Breast epithelium (tissue), 4 donors: ENCODE data around the gene UPF3B. TPM values are rescaled to one million over a fixed set of nuclear protein-coding genes. Genes with fewer than 3 reads are reported as not detected.
A peak's percentile ranks its signal among the peaks of the same experiment; 100 is the strongest.
"Not testable (repeated sequence)": the region's sequence is repeated elsewhere in the genome, so short reads cannot be mapped to it uniquely, and the experiment has no call there.

Source experiments
- DNase-seq, 2 donors: peaks; one replicate each; pipeline ENCODE4 v3.0.0-alpha.2; 2019; ENCODE audit warnings: low spot score in 2 of 2
- H3K27ac ChIP-seq, 2 donors: fragments of 200-600 bp; sonication (generic) in 1 of 2; one replicate each; pipeline ENCODE4 v1.5.1; 2016 to 2019; ENCODE audit warnings: mild to moderate bottlenecking in 1 of 2
- H3K27me3 ChIP-seq, 2 donors: fragments of 200-600 bp; sonication (generic) in 1 of 2; one replicate each; pipeline versions ENCODE4 v1.5.1 to v1.6.0; 2017 to 2019; ENCODE audit warnings: control low read depth in 1 of 2, mild to moderate bottlenecking in 1 of 2
- H3K36me3 ChIP-seq: fragments of 200-600 bp; one replicate; pipeline ENCODE4 v1.5.1; 2019
- H3K4me1 ChIP-seq, 2 donors: fragments of 200-600 bp; sonication (generic); one replicate each; pipeline ENCODE4 v1.5.1; 2016 to 2019; ENCODE audit warnings: control low read depth in 1 of 2
- H3K4me3 ChIP-seq, 3 donors: fragments of 200-600 bp; sonication (generic); 1 replicate in 2 of 3; 2 replicates in 1 of 3; pipeline ENCODE4 v1.5.1; 2016 to 2019; ENCODE audit warnings: mild to moderate bottlenecking in 3 of 3, moderate library complexity in 2 of 3
- H3K9me3 ChIP-seq, 2 donors: fragments of 200-600 bp; sonication (generic) in 1 of 2; one replicate each; pipeline ENCODE4 v1.5.1; 2016 to 2019; ENCODE audit warnings: control low read depth in 1 of 2
- CTCF ChIP-seq, 3 donors: fragments of 450-650 bp; IDR thresholded peaks; one replicate each; pipeline ENCODE4 v1.5.1; 2016 to 2017; ENCODE audit warnings: antibody characterized with exemption in 3 of 3, mild to moderate bottlenecking in 3 of 3, moderate library complexity in 3 of 3
- POLR2A ChIP-seq: fragments of 450-650 bp; IDR thresholded peaks from one replicate; pipeline ENCODE4 v1.6.1; 2016; ENCODE audit warnings: antibody characterized with exemption, mild to moderate bottlenecking, moderate library complexity
- POLR2AphosphoS5 ChIP-seq, 3 donors: sonication (generic); formaldehyde crosslinking; IDR thresholded peaks; one replicate each; pipeline ENCODE4 v1.6.1; 2017; ENCODE audit warnings: antibody characterized with exemption in 3 of 3
- intact Hi-C: fragments of 100-400 bp; cut with DNase I; formaldehyde crosslinking; loops from one replicate; pipeline ENCODE4 v1.15.1; 2023; ENCODE audit warnings: low total_unique reads
- total RNA-seq, 3 donors: library from RNA; depleted of rRNA; stranded (reverse); fragments of >200 nt; gene quantifications; one replicate each; pipeline ENCODE4 v1.1.0, GENCODE V29; 2016

UPF3B gene
- total RNA-seq: 10 to 100 TPM in 1 of 3 donors, 1 to 10 TPM in 2; 7.5 to 10.8 (median 8.2) TPM

GRCh38 chrX:119852382-119853353 lies at the start of gene UPF3B:
TSS of gene UPF3B (minus strand) at chrX:119852963. CDS start at chrX:119852928, 35 bp downstream.
- DNase-seq: peak; percentile 94 to 98
- no peak for TF ChIP-seq CTCF (IDR thresholded peaks at IDR 0.05)
- peak; percentile 32 for TF ChIP-seq POLR2A
- TF ChIP-seq POLR2AphosphoS5 (IDR thresholded peaks at IDR 0.05): peak in 2 of 3 donors; percentile 7 to 40
- H3K27ac ChIP-seq: peak within 1 kb of the TSS; percentile 87 to 96
- intact Hi-C loops: no loop called here
- H3K4me1 ChIP-seq: no peaks in the 10 kb centered on the region
- H3K27me3 ChIP-seq: no peaks in the 10 kb centered on the region
- no peaks in the 10 kb centered on the region for H3K9me3 ChIP-seq
- H3K4me3 ChIP-seq: peak within 1 kb of the TSS; percentile 63 to 80 (median 65)
- no peaks in the 10 kb centered on the region for H3K36me3 ChIP-seq

GRCh38 chrX:119900976-119901375 lies 48.2 kb upstream of the UPF3B start:
- Histone ChIP-seq H3K9me3 (no peaks in the 10 kb centered on the region), H3K27me3 (peaks cover 0 to 4% of the 10 kb centered on the region in 2 donors), H3K27ac (no peak overlapping the region), H3K4me3 (no peak overlapping the region), H3K4me1 (no peaks in the 10 kb centered on the region), H3K36me3 (no peaks in the 10 kb centered on the region)
- DNase-seq: no peak
- intact Hi-C loops: no loop called here
- no peak for TF ChIP-seq POLR2A
- TF ChIP-seq POLR2AphosphoS5 (IDR thresholded peaks at IDR 0.05): no peak
- no peak for TF ChIP-seq CTCF (IDR thresholded peaks at IDR 0.05)

- no peak overlapping the region for H3K4me3 ChIP-seq
- no peak for DNase-seq
- TF ChIP-seq CTCF (IDR thresholded peaks at IDR 0.05): no peak
These were observed 46.4 kb upstream of the UPF3B start for GRCh38 chrX:119899125-119899524.

GRCh38 chrX:119895843-119896326 lies 43.1 kb upstream of the UPF3B start, which contains the start of gene AKAP14:
TSS of gene AKAP14 (plus strand) at chrX:119895893. CDS start at chrX:119903224, 7,331 bp downstream.
- intact Hi-C loops: no loop called here
- H3K9me3 ChIP-seq: no peaks in the 10 kb centered on the region

More at GRCh38 chrX:119899125-119899524, 46.4 kb upstream of the UPF3B start:
- no peaks in the 10 kb centered on the region for H3K9me3 ChIP-seq
- peaks cover 0 to 7% of the 10 kb centered on the region in 2 donors for H3K27me3 ChIP-seq
- H3K36me3 ChIP-seq: no peaks in the 10 kb centered on the region
- H3K27ac ChIP-seq: no peak overlapping the region
- no peaks in the 10 kb centered on the region for H3K4me1 ChIP-seq
- intact Hi-C loops: no loop called here

GRCh38 chrX:119891961-119892692 lies 39.4 kb upstream of the UPF3B start:
- H3K36me3 ChIP-seq, H3K27me3 ChIP-seq, intact Hi-C loops, H3K4me1 ChIP-seq, H3K9me3 ChIP-seq, H3K27ac ChIP-seq, DNase-seq, H3K4me3 ChIP-seq: not testable (repeated sequence)

More at GRCh38 chrX:119895843-119896326, 43.1 kb upstream of the UPF3B start, which contains the start of gene AKAP14:
- Histone ChIP-seq H3K36me3 (no peaks in the 10 kb centered on the region), H3K27me3 (peaks cover 0 to 7% of the 10 kb centered on the region in 2 donors), H3K27ac (no peak within 1 kb of the TSS), H3K4me1 (no peaks in the 10 kb centered on the region), H3K4me3 (no peak within 1 kb of the TSS)
- no peak for DNase-seq
- TF ChIP-seq CTCF (IDR thresholded peaks at IDR 0.05) (no peak), POLR2A (no peak), POLR2AphosphoS5 (IDR thresholded peaks at IDR 0.05) (no peak)

GRCh38 chrX:119890626-119891025 lies 37.9 kb upstream of the UPF3B start:
- H3K4me1 ChIP-seq, H3K27me3 ChIP-seq, H3K27ac ChIP-seq, H3K9me3 ChIP-seq, H3K4me3 ChIP-seq, intact Hi-C loops, H3K36me3 ChIP-seq, DNase-seq: not testable (repeated sequence)
